Common myeloid progenitor, CD34-positive (primary cell): ENCODE data around the gene ATAD3A.

ENCODE experiments used
- CTCF ChIA-PET: fragments of 350-600 bp; sonication (Branson Sonifier 250); formaldehyde crosslinking; loops from one replicate; lab custom pipeline; 2021; ENCODE audit warnings: antibody characterized with exemption; lab: Charles Lee
- POLR2A ChIA-PET: fragments of 350-600 bp; sonication (Branson Sonifier 250); formaldehyde crosslinking; loops from one replicate; lab custom pipeline; 2021; ENCODE audit warnings: antibody characterized with exemption; lab: Charles Lee
- DNase-seq, 3 donors: peaks; one replicate each; pipeline versions ENCODE4 v3.0.0 to v3.0.0-alpha.2; 2013
- H3K27ac ChIP-seq, 2 experiments: 1 replicate in 1 of 2; 2 replicates in 1 of 2; pipeline ENCODE4 v1.7.0; 2013; ENCODE audit warnings: inconsistent platforms in 2 of 2, low read length in 2 of 2, mild to moderate bottlenecking in 2 of 2, low read depth in 1 of 2, moderate library complexity in 1 of 2; ENCODE audit not compliant: severe bottlenecking in 2 of 2, insufficient read depth in 1 of 2, poor library complexity in 1 of 2
- H3K27me3 ChIP-seq, 5 experiments: replicated peaks in 2 of 5; 1 replicate in 3 of 5; 2 replicates in 2 of 5; pipeline versions ENCODE4 v1.6.1 to v1.7.0; 2013; ENCODE audit warnings: low read length in 4 of 5, mild to moderate bottlenecking in 2 of 5, moderate library complexity in 2 of 5, inconsistent platforms in 1 of 5; ENCODE audit not compliant: insufficient read depth in 5 of 5, control insufficient read depth in 4 of 5
- H3K36me3 ChIP-seq, 4 experiments: 1 replicate in 2 of 4; 2 replicates in 2 of 4; pipeline versions ENCODE4 v1.6.1 to v1.7.0; 2013; ENCODE audit warnings: low read length in 3 of 4, control low read depth in 1 of 4, mild to moderate bottlenecking in 1 of 4; ENCODE audit not compliant: control insufficient read depth in 4 of 4, insufficient read depth in 4 of 4
- H3K4me1 ChIP-seq, 4 experiments: 1 replicate in 3 of 4; 2 replicates in 1 of 4; pipeline versions ENCODE4 v1.6.1 to v1.7.1; 2013; ENCODE audit warnings: low read length in 3 of 4, mild to moderate bottlenecking in 3 of 4, control low read depth in 1 of 4, inconsistent platforms in 1 of 4, moderate library complexity in 1 of 4; ENCODE audit not compliant: control insufficient read depth in 4 of 4, insufficient read depth in 4 of 4; ENCODE audit errors: control extremely low read depth in 1 of 4
- H3K4me3 ChIP-seq, 7 experiments: 1 replicate in 4 of 7; 2 replicates in 3 of 7; pipeline versions ENCODE4 v1.5.1 to v1.7.0; 2013; ENCODE audit warnings: mild to moderate bottlenecking in 7 of 7, low read length in 6 of 7, moderate library complexity in 6 of 7, inconsistent platforms in 2 of 7, low read depth in 2 of 7, control low read depth in 1 of 7; ENCODE audit not compliant: insufficient read depth in 4 of 7, control insufficient read depth in 1 of 7; ENCODE audit errors: extremely low read depth in 1 of 7
- H3K9me3 ChIP-seq, 5 experiments: 1 replicate in 4 of 5; 2 replicates in 1 of 5; pipeline versions ENCODE4 v1.6.1 to v1.7.1; 2013; ENCODE audit warnings: low read length in 4 of 5, mild to moderate bottlenecking in 2 of 5, inconsistent platforms in 1 of 5, low read depth in 1 of 5, moderate library complexity in 1 of 5; ENCODE audit not compliant: control insufficient read depth in 4 of 5, insufficient read depth in 2 of 5; ENCODE audit errors: control extremely low read depth in 1 of 5
- WGBS: methylation state at CpG from one replicate; pipeline ENCODE4 v1.1.5; 2013; ENCODE audit not compliant: insufficient coverage; 5-methylcytosine and 5-hydroxymethylcytosine counted together

The ATAD3A gene

GRCh38 chr1:1562556-1563195, 50.7 kb downstream of the ATAD3A start:
- peaks cover 7 to 79% (median 45%) of the 10 kb centered on the region in 4 experiments for H3K36me3 ChIP-seq
- WGBS = 100% methylated on average over 17 of the region's 21 CpGs
- POLR2A ChIA-PET = interaction anchor here (0.6 kb wide), 1 partner anchor 24 kb away, joined by 8 read pairs; no protein-coding TSS in a partner anchor
- CTCF ChIA-PET = no interaction called here
- H3K27me3 ChIP-seq = no peaks in the 10 kb centered on the region
- H3K9me3 ChIP-seq = no peaks in the 10 kb centered on the region
- no peaks in the 10 kb centered on the region for H3K4me1 ChIP-seq
- H3K27ac ChIP-seq = no peak overlapping the region
- no peak for DNase-seq
- no peak overlapping the region for H3K4me3 ChIP-seq

- CTCF ChIA-PET = no interaction called here
- Histone ChIP-seq H3K27ac (no peak overlapping the region), H3K27me3 (no peaks in the 10 kb centered on the region), H3K36me3 (peaks cover 7 to 74% (median 45%) of the 10 kb centered on the region in 4 experiments), H3K4me3 (no peak overlapping the region), H3K9me3 (no peaks in the 10 kb centered on the region), H3K4me1 (no peaks in the 10 kb centered on the region)
- 96% methylated on average over 12 of the region's 12 CpGs for WGBS
- POLR2A ChIA-PET = no interaction called here
- DNase-seq = no peak
Observed at GRCh38 chr1:1563688-1564087, 51.7 kb downstream of the ATAD3A start.

DNA sequence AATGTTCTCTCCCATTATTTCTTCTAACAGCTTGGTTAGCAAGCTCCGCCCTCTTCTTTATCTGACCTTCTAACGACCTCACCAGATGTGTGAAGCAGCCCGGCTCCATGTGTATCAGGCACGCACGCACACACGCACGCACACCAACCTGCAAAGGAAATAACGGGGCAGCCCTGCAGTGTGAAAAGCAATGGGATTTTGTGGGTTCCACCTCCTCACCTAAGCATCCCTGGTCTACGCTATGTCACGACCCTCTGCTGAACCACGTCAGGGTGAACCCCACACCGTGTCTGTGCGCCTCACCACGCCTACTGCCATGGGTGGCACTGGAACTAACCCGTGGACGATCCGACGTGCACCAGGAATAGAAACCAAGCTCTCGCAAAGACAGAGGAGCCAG, 52.3 kb downstream of the ATAD3A start:
- no peak overlapping the region for H3K27ac ChIP-seq

DNA sequence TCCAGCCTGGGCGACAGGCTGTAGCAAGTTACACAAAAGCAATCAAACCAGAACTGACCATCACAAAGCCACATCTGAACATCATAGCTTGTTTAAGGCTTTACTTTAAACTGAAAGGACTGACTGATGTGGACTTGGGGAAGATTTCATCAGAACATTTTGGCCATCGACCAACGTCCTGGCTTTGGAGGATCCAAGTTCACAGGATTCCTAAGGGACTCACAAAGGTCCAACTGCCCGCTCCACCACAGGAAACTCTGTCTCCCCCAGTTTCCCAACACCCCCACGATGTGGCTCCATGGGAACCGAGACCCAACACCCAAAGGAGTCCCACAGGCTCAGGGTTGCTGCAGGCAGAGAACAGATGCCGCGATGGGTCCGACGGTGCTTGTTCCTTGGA, 53.4 kb downstream of the ATAD3A start:
- Histone ChIP-seq H3K9me3 (no peaks in the 10 kb centered on the region), H3K27ac (no peak overlapping the region), H3K4me1 (no peaks in the 10 kb centered on the region), H3K27me3 (no peaks in the 10 kb centered on the region), H3K36me3 (peaks cover 7 to 78% (median 45%) of the 10 kb centered on the region in 4 experiments), H3K4me3 (no peak overlapping the region)
- DNase-seq = no peak
- CTCF ChIA-PET = interaction anchor here (0.8 to 2.4 kb wide), 3 partner anchors 8 to 24 kb away, joined by 3 to 7 read pairs (median 4); no protein-coding TSS in a partner anchor
- POLR2A ChIA-PET = no interaction called here
- 100% methylated on average over 4 of the region's 10 CpGs for WGBS

More for the DNA sequence above, 52.3 kb downstream of the ATAD3A start:
- Histone ChIP-seq H3K4me3 (no peak overlapping the region), H3K9me3 (no peaks in the 10 kb centered on the region), H3K4me1 (no peaks in the 10 kb centered on the region), H3K36me3 (peaks cover 7 to 72% (median 45%) of the 10 kb centered on the region in 4 experiments), H3K27me3 (no peaks in the 10 kb centered on the region)
- CTCF ChIA-PET = no interaction called here
- no peak for DNase-seq
- over 99% methylated on average over 15 of the region's 19 CpGs for WGBS
- POLR2A ChIA-PET = no interaction called here

GRCh38 chr1:1567152-1567875, 55.4 kb downstream of the ATAD3A start:
- H3K36me3 ChIP-seq = peaks cover 7 to 69% (median 35%) of the 10 kb centered on the region in 4 experiments
- peak overlapping the region in 1 of 2 experiments; percentile 25 for H3K27ac ChIP-seq
- ChIA-PET CTCF (interaction anchor here (2.4 kb wide), 1 partner anchor 12 kb away, joined by 7 read pairs; no protein-coding TSS in a partner anchor), POLR2A (no interaction called here)
- H3K9me3 ChIP-seq = no peaks in the 10 kb centered on the region
- no peaks in the 10 kb centered on the region for H3K27me3 ChIP-seq
- peaks cover 0 to 2% (median 0%) of the 10 kb centered on the region in 4 experiments for H3K4me1 ChIP-seq
- no peak for DNase-seq
- 93% methylated on average over 20 of the region's 31 CpGs for WGBS
- no peak overlapping the region for H3K4me3 ChIP-seq

- CTCF ChIA-PET = no interaction called here
- Histone ChIP-seq H3K27ac (peak overlapping the region in 1 of 2 experiments; percentile 25), H3K4me3 (no peak overlapping the region), H3K4me1 (peaks cover 0 to 4% (median 2%) of the 10 kb centered on the region in 4 experiments), H3K36me3 (peaks cover 7 to 64% (median 29%) of the 10 kb centered on the region in 4 experiments), H3K27me3 (no peaks in the 10 kb centered on the region), H3K9me3 (no peaks in the 10 kb centered on the region)
- DNase-seq = no peak
- 98% methylated on average over 6 of the region's 10 CpGs for WGBS
- POLR2A ChIA-PET = no interaction called here
Observed at GRCh38 chr1:1567891-1568291, 55.9 kb downstream of the ATAD3A start.

DNA sequence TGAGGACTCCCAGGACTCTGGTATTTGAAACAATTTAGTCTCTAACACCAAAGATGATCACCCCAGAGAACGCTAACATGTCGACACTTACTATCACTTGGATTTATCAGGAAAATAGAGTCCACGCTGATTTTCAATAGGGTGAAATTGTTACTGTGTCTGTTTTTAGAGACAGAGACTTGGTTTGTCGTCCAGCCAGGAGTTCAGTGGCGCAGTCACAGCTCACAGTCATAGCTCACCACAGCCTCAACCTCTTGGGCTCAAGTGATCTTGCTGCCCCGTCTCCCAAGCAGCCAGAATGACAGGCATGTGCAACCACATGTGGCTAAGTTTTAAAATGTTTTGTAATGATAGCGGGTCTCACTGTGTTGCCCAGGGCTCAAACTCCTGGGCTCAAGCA, 57.4 kb downstream of the ATAD3A start:
- peaks cover 0 to 14% (median 11%) of the 10 kb centered on the region in 4 experiments for H3K4me1 ChIP-seq
- H3K9me3 ChIP-seq = no peaks in the 10 kb centered on the region
- peaks cover 4 to 50% (median 18%) of the 10 kb centered on the region in 4 experiments for H3K36me3 ChIP-seq
- ChIA-PET POLR2A (no interaction called here), CTCF (interaction anchor here (0.9 kb wide), 1 partner anchor 35 kb away, joined by 3 read pairs; no protein-coding TSS in a partner anchor)
- no peak overlapping the region for H3K27ac ChIP-seq
- WGBS = 100% methylated on average over 5 of the region's 7 CpGs
- no peak overlapping the region for H3K4me3 ChIP-seq
- no peak for DNase-seq
- no peaks in the 10 kb centered on the region for H3K27me3 ChIP-seq
